Measurements from ENCODE around the gene ELK4.

The ELK4 gene

DNA sequence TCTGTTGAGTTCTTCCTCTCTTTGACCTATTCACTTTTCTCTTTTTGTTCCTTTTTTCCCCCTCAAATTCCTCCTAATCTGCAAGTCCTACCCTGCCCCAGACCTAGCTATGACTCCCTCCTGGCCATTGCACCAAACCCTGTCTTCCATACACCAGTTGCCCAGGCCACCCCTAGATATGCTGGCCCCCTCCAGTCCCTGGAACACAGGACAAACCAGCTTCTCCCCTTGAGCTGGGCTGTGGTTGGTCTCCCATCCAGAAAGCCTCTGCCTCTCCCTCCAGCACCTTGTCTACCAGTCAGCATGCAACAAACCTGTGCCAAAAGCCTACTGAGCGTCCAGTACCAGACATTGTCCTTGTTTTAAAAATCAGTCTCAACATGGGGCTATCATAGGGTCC is 59.4 kb downstream of the ELK4 start:
- Histone ChIP-seq H2AK5ac (ENCODE audit: low read length) (no peak overlapping the region), H2BK120ac (ENCODE audit: insufficient read depth, low read length, poor library complexity) (no peak overlapping the region), H3K4ac (ENCODE audit: low read depth, low read length) (no peak overlapping the region), H3K4me1 (ENCODE audit: control insufficient read depth in 1 of 2, insufficient read depth in 2 of 2, low read length in 2 of 2) (peaks cover 0 to 3% of the 10 kb centered on the region in 2 experiments), H4K12ac (ENCODE audit: low read depth, low read length) (no peak overlapping the region), H3K79me1 (ENCODE audit: low read length) (no peaks in the 10 kb centered on the region), H3K4me3 (ENCODE audit: low read depth, low read length) (no peak overlapping the region), H2BK12ac (ENCODE audit: low read length) (no peak overlapping the region), H3K23ac (ENCODE audit: low read length) (no peak overlapping the region), H3K27ac (ENCODE audit: low read depth, low read length) (no peak overlapping the region), H3K9ac (ENCODE audit: low read length) (no peak overlapping the region), H3K36me3 (ENCODE audit: control insufficient read depth in 1 of 2, insufficient read depth in 2 of 2, low read length in 2 of 2) (no peaks in the 10 kb centered on the region), H3K18ac (ENCODE audit: low read length) (no peak overlapping the region), H2BK5ac (ENCODE audit: low read depth, low read length, poor library complexity) (no peak overlapping the region), H3K27me3 (ENCODE audit: insufficient read depth, low read length) (peaks cover 32% of the 10 kb centered on the region), H4K8ac (ENCODE audit: low read depth, low read length) (no peak overlapping the region), H4K91ac (ENCODE audit: low read depth, low read length) (no peak overlapping the region), H3K4me2 (ENCODE audit: low read length) (no peak overlapping the region), H2AFZ (ENCODE audit: insufficient read depth, low read length, poor library complexity) (no peak overlapping the region), H3K14ac (ENCODE audit: low read length) (no peak overlapping the region), H3K9me3 (ENCODE audit: insufficient read depth, low read depth, low read length) (no peaks in the 10 kb centered on the region), H3K79me2 (ENCODE audit: control insufficient read depth, insufficient read depth, low read length, poor library complexity) (no peaks in the 10 kb centered on the region)
- DNase-seq = no peak
- WGBS (ENCODE audit: extremely low coverage, insufficient coverage, insufficient read length) = no CpG with 5 or more reads among the region's 1 CpG

DNA sequence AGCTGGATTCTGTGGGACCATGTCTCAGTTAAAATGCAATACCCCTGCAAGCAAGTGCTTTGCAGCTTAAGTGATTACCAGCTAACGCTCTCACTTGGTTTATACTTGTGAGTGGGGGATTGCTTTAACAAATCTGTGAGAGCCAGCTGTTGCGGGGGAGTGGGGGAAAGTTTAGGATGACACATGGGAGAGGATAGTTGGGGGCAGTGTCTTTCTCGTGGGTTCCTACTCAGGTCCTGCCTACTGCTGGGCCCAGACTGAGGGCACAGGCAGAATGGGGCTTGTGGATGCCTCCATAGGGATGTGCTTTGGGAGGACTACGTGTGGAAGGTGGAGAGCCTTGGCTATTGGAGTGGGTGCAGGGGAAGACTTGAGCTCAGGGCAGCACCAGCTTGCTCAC is 60.1 kb downstream of the ELK4 start:
- H2BK120ac ChIP-seq (ENCODE audit: insufficient read depth, low read length, poor library complexity) = no peak overlapping the region
- H3K9me3 ChIP-seq (ENCODE audit: insufficient read depth, low read depth, low read length) = no peaks in the 10 kb centered on the region
- H3K14ac ChIP-seq (ENCODE audit: low read length) = no peak overlapping the region
- H3K4me3 ChIP-seq (ENCODE audit: low read depth, low read length) = no peak overlapping the region
- H3K79me2 ChIP-seq (ENCODE audit: control insufficient read depth, insufficient read depth, low read length, poor library complexity) = no peaks in the 10 kb centered on the region
- no peak overlapping the region for H4K12ac ChIP-seq (ENCODE audit: low read depth, low read length)
- peaks cover 32% of the 10 kb centered on the region for H3K27me3 ChIP-seq (ENCODE audit: insufficient read depth, low read length)
- no peak overlapping the region for H2AK5ac ChIP-seq (ENCODE audit: low read length)
- no peak overlapping the region for H3K23ac ChIP-seq (ENCODE audit: low read length)
- H3K9ac ChIP-seq (ENCODE audit: low read length) = no peak overlapping the region
- H3K79me1 ChIP-seq (ENCODE audit: low read length) = no peaks in the 10 kb centered on the region
- no peak for DNase-seq
- no peaks in the 10 kb centered on the region for H3K36me3 ChIP-seq (ENCODE audit: control insufficient read depth in 1 of 2, insufficient read depth in 2 of 2, low read length in 2 of 2)
- no peak overlapping the region for H4K91ac ChIP-seq (ENCODE audit: low read depth, low read length)
- no peak overlapping the region for H3K4ac ChIP-seq (ENCODE audit: low read depth, low read length)
- no CpG with 5 or more reads among the region's 4 CpGs for WGBS (ENCODE audit: extremely low coverage, insufficient coverage, insufficient read length)
- H4K8ac ChIP-seq (ENCODE audit: low read depth, low read length) = no peak overlapping the region
- H3K27ac ChIP-seq (ENCODE audit: low read depth, low read length) = no peak overlapping the region
- no peak overlapping the region for H2BK12ac ChIP-seq (ENCODE audit: low read length)
- no peak overlapping the region for H3K18ac ChIP-seq (ENCODE audit: low read length)
- H2BK5ac ChIP-seq (ENCODE audit: low read depth, low read length, poor library complexity) = no peak overlapping the region
- peaks cover 0 to 3% of the 10 kb centered on the region in 2 experiments for H3K4me1 ChIP-seq (ENCODE audit: control insufficient read depth in 1 of 2, insufficient read depth in 2 of 2, low read length in 2 of 2)
- H2AFZ ChIP-seq (ENCODE audit: insufficient read depth, low read length, poor library complexity) = no peak overlapping the region
- no peak overlapping the region for H3K4me2 ChIP-seq (ENCODE audit: low read length)

DNA sequence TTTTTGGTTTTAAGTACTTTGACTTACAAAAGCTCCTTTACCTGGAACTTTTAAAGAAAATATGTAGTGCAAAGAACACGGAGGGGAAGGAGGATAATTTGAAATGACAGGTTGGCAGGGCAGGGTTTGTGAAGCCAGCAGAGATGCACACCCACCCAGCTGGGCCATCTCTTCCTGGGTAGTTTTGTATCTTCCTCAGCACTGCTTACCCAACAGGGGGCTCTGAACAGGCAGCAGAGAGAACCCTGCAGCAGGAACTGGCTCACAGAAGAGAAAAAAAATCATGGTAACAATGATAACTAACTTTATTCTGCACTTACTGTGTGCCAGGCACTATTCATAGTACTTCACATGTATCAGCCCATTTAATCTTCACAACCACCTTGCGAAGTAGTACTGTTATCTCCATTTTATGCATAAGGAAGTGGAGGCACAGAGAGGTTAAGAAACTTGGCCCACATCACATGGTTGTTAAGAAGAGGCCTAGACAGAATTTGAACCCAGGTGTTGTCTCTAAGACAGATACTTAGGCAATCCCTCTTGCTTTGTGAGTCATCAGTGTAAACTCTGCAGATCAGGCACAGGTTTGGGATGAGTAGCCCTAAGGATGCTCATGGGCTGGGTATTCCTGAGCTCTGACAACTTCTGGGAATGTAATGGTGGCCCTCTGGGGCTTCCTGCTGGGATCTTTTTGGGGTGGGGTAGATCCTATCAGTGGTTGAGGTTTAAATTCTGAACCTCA is 60.8 kb downstream of the ELK4 start:
- peaks cover 0 to 3% of the 10 kb centered on the region in 2 experiments for H3K4me1 ChIP-seq (ENCODE audit: control insufficient read depth in 1 of 2, insufficient read depth in 2 of 2, low read length in 2 of 2)
- H2BK5ac ChIP-seq (ENCODE audit: low read depth, low read length, poor library complexity) = no peak overlapping the region
- H3K79me2 ChIP-seq (ENCODE audit: control insufficient read depth, insufficient read depth, low read length, poor library complexity) = no peaks in the 10 kb centered on the region
- H4K8ac ChIP-seq (ENCODE audit: low read depth, low read length) = no peak overlapping the region
- WGBS (ENCODE audit: extremely low coverage, insufficient coverage, insufficient read length) = no CpG with 5 or more reads among the region's 2 CpGs
- H3K9me3 ChIP-seq (ENCODE audit: insufficient read depth, low read depth, low read length) = no peaks in the 10 kb centered on the region
- no peaks in the 10 kb centered on the region for H3K36me3 ChIP-seq (ENCODE audit: control insufficient read depth in 1 of 2, insufficient read depth in 2 of 2, low read length in 2 of 2)
- H3K79me1 ChIP-seq (ENCODE audit: low read length) = no peaks in the 10 kb centered on the region
- no peak overlapping the region for H2BK120ac ChIP-seq (ENCODE audit: insufficient read depth, low read length, poor library complexity)
- peak in 1 of 2 donors; percentile 37 for DNase-seq
- H3K27me3 ChIP-seq (ENCODE audit: insufficient read depth, low read length) = peaks cover 32% of the 10 kb centered on the region
- no peak overlapping the region for H2AK5ac ChIP-seq (ENCODE audit: low read length)
- no peak overlapping the region for H4K91ac ChIP-seq (ENCODE audit: low read depth, low read length)
- no peak overlapping the region for H3K4me3 ChIP-seq (ENCODE audit: low read depth, low read length)
- H3K9ac ChIP-seq (ENCODE audit: low read length) = no peak overlapping the region
- H3K14ac ChIP-seq (ENCODE audit: low read length) = no peak overlapping the region
- H3K4ac ChIP-seq (ENCODE audit: low read depth, low read length) = no peak overlapping the region
- no peak overlapping the region for H2AFZ ChIP-seq (ENCODE audit: insufficient read depth, low read length, poor library complexity)
- H2BK12ac ChIP-seq (ENCODE audit: low read length) = no peak overlapping the region
- no peak overlapping the region for H3K4me2 ChIP-seq (ENCODE audit: low read length)
- H3K23ac ChIP-seq (ENCODE audit: low read length) = no peak overlapping the region
- no peak overlapping the region for H4K12ac ChIP-seq (ENCODE audit: low read depth, low read length)
- H3K18ac ChIP-seq (ENCODE audit: low read length) = no peak overlapping the region
- no peak overlapping the region for H3K27ac ChIP-seq (ENCODE audit: low read depth, low read length)

DNA sequence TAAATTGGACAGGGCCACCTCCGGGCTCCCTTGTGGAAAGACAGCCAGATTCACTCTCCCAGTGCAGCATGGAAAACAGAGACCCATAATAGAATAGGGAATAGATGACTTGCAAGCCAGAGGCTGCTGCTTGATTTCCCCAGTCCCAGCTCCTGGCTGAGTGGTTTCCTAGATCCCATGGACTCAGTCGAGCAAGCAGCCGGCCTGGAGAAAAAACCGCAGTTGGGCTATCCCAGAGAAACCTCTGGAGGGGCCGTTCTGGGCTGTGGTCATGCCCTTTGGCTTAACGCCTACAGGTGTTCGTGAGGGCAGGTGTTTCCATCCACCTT is 61.7 kb downstream of the ELK4 start:
- Histone ChIP-seq H3K9me3 (ENCODE audit: insufficient read depth, low read depth, low read length) (no peaks in the 10 kb centered on the region), H2AFZ (ENCODE audit: insufficient read depth, low read length, poor library complexity) (no peak overlapping the region), H4K12ac (ENCODE audit: low read depth, low read length) (no peak overlapping the region), H2BK12ac (ENCODE audit: low read length) (no peak overlapping the region), H2BK5ac (ENCODE audit: low read depth, low read length, poor library complexity) (no peak overlapping the region), H3K4me1 (ENCODE audit: control insufficient read depth in 1 of 2, insufficient read depth in 2 of 2, low read length in 2 of 2) (peaks cover 0 to 3% of the 10 kb centered on the region in 2 experiments), H2AK5ac (ENCODE audit: low read length) (no peak overlapping the region), H3K18ac (ENCODE audit: low read length) (no peak overlapping the region), H3K36me3 (ENCODE audit: control insufficient read depth in 1 of 2, insufficient read depth in 2 of 2, low read length in 2 of 2) (no peaks in the 10 kb centered on the region), H3K9ac (ENCODE audit: low read length) (no peak overlapping the region), H3K27ac (ENCODE audit: low read depth, low read length) (no peak overlapping the region), H3K79me1 (ENCODE audit: low read length) (no peaks in the 10 kb centered on the region), H3K23ac (ENCODE audit: low read length) (no peak overlapping the region), H3K4me2 (ENCODE audit: low read length) (no peak overlapping the region), H3K4me3 (ENCODE audit: low read depth, low read length) (no peak overlapping the region), H4K8ac (ENCODE audit: low read depth, low read length) (no peak overlapping the region), H3K79me2 (ENCODE audit: control insufficient read depth, insufficient read depth, low read length, poor library complexity) (no peaks in the 10 kb centered on the region), H4K91ac (ENCODE audit: low read depth, low read length) (no peak overlapping the region), H3K4ac (ENCODE audit: low read depth, low read length) (no peak overlapping the region), H2BK120ac (ENCODE audit: insufficient read depth, low read length, poor library complexity) (no peak overlapping the region), H3K14ac (ENCODE audit: low read length) (no peak overlapping the region), H3K27me3 (ENCODE audit: insufficient read depth, low read length) (peaks cover 32% of the 10 kb centered on the region)
- no peak for DNase-seq
- no CpG with 5 or more reads among the region's 7 CpGs for WGBS (ENCODE audit: extremely low coverage, insufficient coverage, insufficient read length)

Measured in trophoblast cell (in vitro differentiated cells and primary cell).